Measurements from ENCODE around the gene GEMIN5. TPM values are rescaled to one million over a fixed set of nuclear protein-coding genes. Genes with fewer than 3 reads are reported as not detected.

The GEMIN5 gene
- total RNA-seq, 1 experiment from 2014 or later, result 29.5 TPM

- DNase-seq (ENCODE audit: low read depth, low spot score) (no peak), ATAC-seq (no peak)
- Histone ChIP-seq H3K9me3 (ENCODE audit: control insufficient read depth, insufficient read depth, low read depth, low read length) (peaks cover 17% of the 10 kb centered on the region; the same call in 1 of the 2 replicates), H3K27ac (ENCODE audit: low read length) (no peak overlapping the region), H3K27me3 (ENCODE audit: control insufficient read depth, insufficient read depth, low read length) (no peaks in the 10 kb centered on the region), H3K36me3 (ENCODE audit: control insufficient read depth, insufficient read depth, low read length) (peaks cover 25% of the 10 kb centered on the region; the same call in 1 of the 2 replicates), H3K4me3 (ENCODE audit: low read depth in 2 of 2, low read length in 2 of 2) (no peak overlapping the region), H3K4me1 (ENCODE audit: control insufficient read depth, insufficient read depth, low read length) (no peaks in the 10 kb centered on the region)
- intact Hi-C loops (cut with micrococcal nuclease; ENCODE audit: unreplicated experiment), result no loop called here
- BruUV-seq (replicated peaks), result no TSS peak
- ChIA-PET CTCF (no interaction called here), POLR2A (no interaction called here)
- no peak for TF ChIP-seq POLR2AphosphoS5 (IDR thresholded peaks at IDR 0.05; ENCODE audit: low read depth, low read length)
- TF ChIP-seq REST (IDR thresholded peaks at IDR 0.05; ENCODE audit: insufficient read depth in 1 of 2, low read depth in 2 of 2, low read length in 1 of 2), result no peak
- TF ChIP-seq TCF7L2 (IDR thresholded peaks at IDR 0.05; ENCODE audit: low read depth, low read length), result no peak
- TF ChIP-seq CTCF (IDR thresholded peaks at IDR 0.05), result no peak
- TF ChIP-seq SIN3A (IDR thresholded peaks at IDR 0.05; ENCODE audit: borderline replicate concordance, insufficient read depth, low read depth, low read length), result no peak
- in situ Hi-C loops (cut with HindIII; ENCODE audit: low pct_unique_long_range_greater_than_20kb, low sequenced_read_pairs), result no loop called here
These were observed 52.6 kb downstream of the GEMIN5 start for GRCh38 chr5:154885439-154885838.

GRCh38 chr5:154884424-154884823 is 53.6 kb downstream of the GEMIN5 start:
- DNase-seq (ENCODE audit: low read depth, low spot score), result no peak
- intact Hi-C loops (cut with micrococcal nuclease; ENCODE audit: unreplicated experiment) (no loop called here), in situ Hi-C loops (cut with HindIII; ENCODE audit: low pct_unique_long_range_greater_than_20kb, low sequenced_read_pairs) (no loop called here)
- no peaks in the 10 kb centered on the region for H3K4me1 ChIP-seq (ENCODE audit: control insufficient read depth, insufficient read depth, low read length)
- ChIA-PET CTCF (no interaction called here), POLR2A (no interaction called here)
- no peak for TF ChIP-seq TCF7L2 (IDR thresholded peaks at IDR 0.05; ENCODE audit: low read depth, low read length)
- no peak for TF ChIP-seq SIN3A (IDR thresholded peaks at IDR 0.05; ENCODE audit: borderline replicate concordance, insufficient read depth, low read depth, low read length)
- no peak for TF ChIP-seq CTCF (IDR thresholded peaks at IDR 0.05)
- H3K27me3 ChIP-seq (ENCODE audit: control insufficient read depth, insufficient read depth, low read length), result no peaks in the 10 kb centered on the region
- H3K4me3 ChIP-seq (ENCODE audit: low read depth in 2 of 2, low read length in 2 of 2), result no peak overlapping the region
- no peak for ATAC-seq
- BruUV-seq (replicated peaks), result no TSS peak
- no peak overlapping the region for H3K27ac ChIP-seq (ENCODE audit: low read length)
- H3K36me3 ChIP-seq (ENCODE audit: control insufficient read depth, insufficient read depth, low read length), result peaks cover 17% of the 10 kb centered on the region; the same call in 1 of the 2 replicates
- H3K9me3 ChIP-seq (ENCODE audit: control insufficient read depth, insufficient read depth, low read depth, low read length), result peaks cover 17% of the 10 kb centered on the region; the same call in 1 of the 2 replicates

Measured in Panc1 (cell line).